ENCODE measurements around the gene XRCC3. TPM values are rescaled to one million over a fixed set of nuclear protein-coding genes. Genes with fewer than 3 reads are reported as not detected.

XRCC3 gene
- total and polyA plus RNA-seq, 2 of the 8 experiments (the other 6 are each of a cell fraction or from before 2014, with no cell fraction given) = 36.9 to 41.8 TPM

- TF ChIP-seq CHD7 (IDR thresholded peaks at IDR 0.05; ENCODE audit: insufficient replicate concordance, low read length) (no peak), CREB1 (IDR thresholded peaks at IDR 0.05) (no peak), SIRT6 (IDR thresholded peaks at IDR 0.05; ENCODE audit: low read length) (no peak), SRF (IDR thresholded peaks at IDR 0.05; ENCODE audit: low read depth, low read length) (no peak), KDM5A (IDR thresholded peaks at IDR 0.05; ENCODE audit: low read length) (no peak), TCF12 (IDR thresholded peaks at IDR 0.05; ENCODE audit: low read depth, low read length) (no peak), CBX5 (IDR thresholded peaks at IDR 0.05; ENCODE audit: low read depth, low read length) (no peak), SIN3A (conservative IDR thresholded peaks at IDR 0.05 in 1 of 2, IDR thresholded peaks at IDR 0.05 in 1 of 2; ENCODE audit: low read depth in 1 of 2, low read length in 2 of 2) (no peak), ASH2L (IDR thresholded peaks at IDR 0.05; ENCODE audit: low read length) (no peak), NANOG (IDR thresholded peaks at IDR 0.05; ENCODE audit: insufficient read depth, low read depth, low read length, poor library complexity, severe bottlenecking) (no peak), RAD21 (IDR thresholded peaks at IDR 0.05 in 1 of 2, conservative IDR thresholded peaks at IDR 0.05 in 1 of 2; ENCODE audit: low read depth in 2 of 2, low read length in 2 of 2) (no peak), RXRA (IDR thresholded peaks at IDR 0.05; ENCODE audit: insufficient read depth, low read depth, low read length) (no peak)
Measured at GRCh38 chr14:103716899-103717411, 1.7 kb upstream of the XRCC3 start (continued).

Measured in H1 (cell line).